GM19452 (cell line): ENCODE results near the gene PLCB4.

ENCODE experiments used
- ATAC-seq: cut with Tn5 transposase; IDR thresholded peaks from one replicate; pipeline ENCODE4 v1.9.1; 2021; ENCODE audit not compliant: unreplicated experiment

Gene PLCB4

DNA sequence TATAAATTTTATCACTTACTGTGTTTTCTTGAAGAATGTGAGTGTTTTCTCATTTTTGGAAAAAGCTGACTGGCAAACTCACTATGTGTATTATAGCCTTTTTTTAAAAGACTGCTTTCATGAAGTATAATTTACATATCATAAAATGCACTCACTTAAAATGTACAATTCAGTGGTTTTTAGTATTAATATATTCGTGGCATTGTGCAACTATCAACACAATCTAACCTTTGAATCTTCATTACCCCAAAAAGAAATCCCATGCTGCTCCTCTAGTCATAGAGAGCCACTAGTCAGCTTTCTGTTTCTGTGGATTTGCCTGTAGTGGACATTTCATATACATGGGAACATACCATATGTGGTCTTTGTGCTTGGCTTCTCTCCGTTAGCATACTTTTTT is 143.8 kb downstream of the PLCB4 start:
- ATAC-seq, result no peak

GRCh38 chr20:9214685-9215084 is 145.8 kb downstream of the PLCB4 start:
- ATAC-seq, result no peak

GRCh38 chr20:9215539-9215938 is 146.7 kb downstream of the PLCB4 start:
- no peak for ATAC-seq

- no peak for ATAC-seq
Measured at GRCh38 chr20:9218531-9218961, 149.7 kb downstream of the PLCB4 start.

DNA sequence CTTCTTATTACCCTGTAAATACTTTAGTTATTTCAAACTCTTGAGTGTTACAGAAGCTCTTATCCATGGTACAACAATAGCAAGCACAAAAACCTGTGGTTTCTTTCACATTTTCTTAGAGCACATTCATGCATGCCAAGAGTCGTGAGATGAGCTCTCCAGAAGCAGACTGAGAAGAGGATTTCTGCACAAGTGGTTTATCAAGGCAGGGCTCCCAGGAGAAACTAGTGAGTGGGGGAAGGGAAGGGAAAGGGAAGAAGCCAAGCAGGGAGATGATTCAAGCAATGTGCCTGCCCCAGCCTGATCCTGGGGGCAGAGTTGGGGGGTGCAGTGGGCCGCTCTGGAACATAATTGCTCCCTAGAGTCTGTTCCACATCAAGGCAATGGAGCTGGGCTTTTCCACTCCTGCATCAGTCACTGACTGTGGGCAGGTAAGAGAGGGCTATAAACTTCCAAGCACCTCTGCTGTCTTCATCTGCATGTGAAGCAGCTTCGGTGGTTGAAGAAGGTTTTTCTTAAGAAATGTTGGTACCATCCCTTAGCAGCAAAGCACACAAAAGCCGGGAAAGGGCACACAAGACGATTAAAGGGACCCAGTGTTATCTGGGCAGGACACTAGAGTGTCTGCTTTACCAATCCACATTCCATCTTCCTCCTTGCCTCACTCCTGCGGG is 152.1 kb downstream of the PLCB4 start:
- ATAC-seq, result no peak

GRCh38 chr20:9223296-9223695 is 154.4 kb downstream of the PLCB4 start:
- ATAC-seq, result no peak

- no peak for ATAC-seq
Measured at GRCh38 chr20:9225879-9226278, 157.0 kb downstream of the PLCB4 start.

GRCh38 chr20:9227896-9228615 is 159.2 kb downstream of the PLCB4 start:
- ATAC-seq, result no peak

GRCh38 chr20:9228774-9229450 is 160.0 kb downstream of the PLCB4 start:
- no peak for ATAC-seq

- no peak for ATAC-seq
Measured at GRCh38 chr20:9230406-9230805, 161.5 kb downstream of the PLCB4 start.

DNA sequence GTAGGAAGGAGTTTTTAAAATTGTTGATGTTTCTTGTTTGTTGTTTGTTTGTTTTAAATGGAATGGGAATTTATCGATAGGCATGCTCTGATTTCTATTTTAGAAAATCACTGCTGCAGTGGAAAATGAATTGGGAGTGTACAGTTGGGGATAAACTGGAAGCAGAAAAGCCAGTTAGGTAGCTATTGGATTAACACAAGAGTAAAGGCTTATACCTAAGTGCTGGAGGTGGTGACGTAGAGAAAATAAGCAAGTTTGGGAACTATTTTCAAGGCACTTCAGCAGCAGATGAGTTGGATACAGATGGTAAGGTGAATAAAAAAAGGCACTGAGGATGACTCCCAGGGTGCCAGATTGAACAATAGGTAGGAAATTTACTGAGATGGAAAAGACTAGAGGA is 164.9 kb downstream of the PLCB4 start:
- no peak for ATAC-seq

DNA sequence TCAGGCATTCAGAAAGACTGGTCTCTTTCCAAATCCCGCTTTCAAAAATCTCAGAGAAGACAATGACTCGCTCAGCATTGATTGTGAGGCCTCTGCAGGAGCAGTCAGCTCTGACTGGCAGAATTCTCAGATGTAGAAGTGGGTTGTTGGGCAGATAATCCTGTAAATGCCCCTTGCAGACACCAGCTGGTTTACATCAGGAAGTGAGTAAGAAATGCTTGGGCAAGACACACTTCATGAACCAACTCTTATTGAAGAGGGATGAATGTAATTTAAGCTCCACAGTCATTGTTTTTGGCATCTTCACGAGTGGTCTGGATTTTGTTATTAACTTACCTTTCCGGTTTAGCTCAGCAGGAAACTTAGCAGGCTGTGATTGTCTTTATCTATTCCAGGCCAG is 166.6 kb downstream of the PLCB4 start:
- ATAC-seq, result no peak

DNA sequence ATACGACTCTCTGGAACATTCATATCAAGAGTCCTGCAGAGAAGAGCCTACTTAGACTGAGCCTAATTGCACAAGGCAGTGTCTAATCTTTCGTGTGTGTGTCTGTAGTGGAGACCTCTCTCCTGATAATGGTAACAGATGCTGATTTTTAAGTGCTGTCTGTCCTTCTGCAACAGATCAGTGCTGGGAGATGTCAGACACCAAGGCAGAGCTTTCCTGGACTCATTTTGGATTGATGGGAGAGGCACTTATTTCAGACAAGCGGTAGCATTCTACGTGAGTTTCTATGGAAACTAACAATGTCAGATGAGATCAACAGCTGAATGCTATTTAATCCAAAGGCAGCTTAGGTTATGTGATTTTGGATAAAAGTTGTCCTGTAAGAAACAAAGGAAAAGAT is 167.6 kb downstream of the PLCB4 start:
- no peak for ATAC-seq

GRCh38 chr20:9241232-9241692 is 172.4 kb downstream of the PLCB4 start:
- no peak for ATAC-seq

DNA sequence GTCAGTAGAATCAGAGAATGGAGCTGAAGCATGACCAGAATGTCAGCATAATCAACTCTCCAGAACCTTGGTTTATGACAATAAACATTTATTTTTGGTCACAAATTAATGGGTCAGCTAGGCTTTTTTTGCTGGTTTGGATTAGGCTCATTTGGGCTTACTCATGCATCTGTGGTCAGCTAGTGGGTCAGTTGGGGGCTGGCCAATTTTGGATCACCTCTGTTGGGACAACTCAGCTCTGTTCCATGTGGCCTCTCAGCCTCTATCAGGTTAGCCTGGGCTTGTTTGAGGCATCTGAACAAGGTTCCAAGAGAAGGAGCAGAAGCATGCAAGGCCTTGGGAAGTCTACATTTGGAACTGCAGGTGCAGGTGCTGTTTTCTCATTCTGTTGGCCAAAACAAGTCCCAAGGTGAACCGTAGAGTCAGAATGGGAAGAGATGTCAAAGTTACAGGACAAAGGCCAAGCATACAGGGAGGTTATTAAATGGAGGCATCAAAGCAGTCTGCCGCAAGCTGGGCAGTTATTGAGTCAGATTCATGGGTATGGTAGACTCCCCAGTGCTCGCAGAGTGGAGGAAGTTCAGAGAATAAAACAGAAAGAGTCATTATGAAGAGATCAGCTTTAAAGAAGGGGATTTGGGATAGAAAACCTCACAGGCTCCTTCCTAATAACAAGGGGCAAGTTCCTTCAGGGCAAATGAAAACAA is 173.0 kb downstream of the PLCB4 start:
- no peak for ATAC-seq

GRCh38 chr20:9243986-9244385 is 175.1 kb downstream of the PLCB4 start:
- ATAC-seq, result no peak

GRCh38 chr20:9244811-9245210 is 175.9 kb downstream of the PLCB4 start:
- no peak for ATAC-seq

GRCh38 chr20:9246731-9247130 is 177.8 kb downstream of the PLCB4 start:
- no peak for ATAC-seq

DNA sequence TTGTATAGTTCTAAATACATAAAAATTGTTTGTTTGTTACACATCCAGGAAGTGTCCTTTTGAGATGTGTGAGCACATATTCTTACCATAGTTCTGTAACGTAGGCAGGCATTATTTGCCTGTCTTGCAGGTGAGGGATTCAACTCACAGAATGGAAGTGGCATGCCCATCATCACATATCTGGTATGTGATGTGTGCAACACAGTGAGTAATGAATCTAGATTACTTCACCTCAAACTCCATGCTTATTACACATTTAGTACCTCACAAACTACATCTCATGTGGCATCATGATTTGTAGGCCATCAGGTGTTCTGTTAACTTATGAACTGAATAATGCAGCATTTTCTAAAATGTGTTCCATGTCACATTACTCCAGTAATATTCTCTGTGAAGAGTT is 181.6 kb downstream of the PLCB4 start:
- no peak for ATAC-seq

GRCh38 chr20:9253006-9253539 is 184.2 kb downstream of the PLCB4 start:
- ATAC-seq, result no peak

- ATAC-seq, result no peak
Measured at GRCh38 chr20:9255171-9255570, 186.3 kb downstream of the PLCB4 start.
